22Rv1 (cell line): ENCODE data around the gene KRT2.

ENCODE experiments used
- ZFX ChIP-seq: fragments of 450-650 bp; IDR thresholded peaks from 2 replicates; pipeline ENCODE4 v1.6.1; 2017; ENCODE audit warnings: antibody characterized with exemption, borderline replicate concordance
- TF ChIP-seq, protein P1 (sequence below): fragments of 450-650 bp; IDR thresholded peaks from 2 replicates; pipeline ENCODE4 v1.5.1; 2017; ENCODE audit warnings: mild to moderate bottlenecking

DNA sequence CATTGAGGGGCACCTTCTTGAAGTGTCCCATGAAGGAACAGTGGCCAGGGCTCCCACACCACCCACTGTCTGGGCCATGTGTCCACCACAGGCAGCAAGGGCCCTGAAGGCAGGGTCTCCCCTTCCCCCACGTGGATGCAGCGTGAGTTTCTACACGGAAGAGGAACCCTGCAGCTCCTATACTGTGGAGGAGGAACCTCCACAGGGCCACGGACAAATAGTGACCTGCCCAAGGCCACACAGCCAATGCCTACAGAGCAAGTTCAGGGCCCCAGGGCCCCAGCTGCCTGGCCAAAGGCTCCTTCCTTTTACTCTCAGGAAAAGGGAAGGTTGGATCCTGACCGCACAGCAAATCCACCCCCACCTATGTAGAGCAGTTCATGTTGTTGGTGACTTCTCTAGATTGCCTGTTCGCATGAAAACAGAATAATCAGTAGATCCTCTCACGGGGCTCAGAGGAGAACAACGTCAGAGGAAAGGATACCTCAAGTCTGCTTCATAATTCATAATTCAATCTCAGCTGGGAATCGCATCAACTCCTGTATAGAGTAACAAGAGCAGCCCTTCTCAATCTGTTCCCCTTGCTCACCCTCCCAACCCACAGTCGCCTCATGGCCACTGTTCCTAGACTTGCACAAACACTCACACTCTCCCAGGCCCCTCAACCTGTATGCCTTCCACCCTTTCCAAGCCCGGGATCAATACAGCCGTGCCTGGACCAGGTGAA is 22.6 kb downstream of the KRT2 start:
- TF ChIP-seq, protein P1, sequence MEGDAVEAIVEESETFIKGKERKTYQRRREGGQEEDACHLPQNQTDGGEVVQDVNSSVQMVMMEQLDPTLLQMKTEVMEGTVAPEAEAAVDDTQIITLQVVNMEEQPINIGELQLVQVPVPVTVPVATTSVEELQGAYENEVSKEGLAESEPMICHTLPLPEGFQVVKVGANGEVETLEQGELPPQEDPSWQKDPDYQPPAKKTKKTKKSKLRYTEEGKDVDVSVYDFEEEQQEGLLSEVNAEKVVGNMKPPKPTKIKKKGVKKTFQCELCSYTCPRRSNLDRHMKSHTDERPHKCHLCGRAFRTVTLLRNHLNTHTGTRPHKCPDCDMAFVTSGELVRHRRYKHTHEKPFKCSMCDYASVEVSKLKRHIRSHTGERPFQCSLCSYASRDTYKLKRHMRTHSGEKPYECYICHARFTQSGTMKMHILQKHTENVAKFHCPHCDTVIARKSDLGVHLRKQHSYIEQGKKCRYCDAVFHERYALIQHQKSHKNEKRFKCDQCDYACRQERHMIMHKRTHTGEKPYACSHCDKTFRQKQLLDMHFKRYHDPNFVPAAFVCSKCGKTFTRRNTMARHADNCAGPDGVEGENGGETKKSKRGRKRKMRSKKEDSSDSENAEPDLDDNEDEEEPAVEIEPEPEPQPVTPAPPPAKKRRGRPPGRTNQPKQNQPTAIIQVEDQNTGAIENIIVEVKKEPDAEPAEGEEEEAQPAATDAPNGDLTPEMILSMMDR, result no peak
- no peak for TF ChIP-seq ZFX
